Jurkat, Clone E6-1 (cell line): Measurements from ENCODE around the gene FXN.

Source experiments
- DNase-seq: peaks from one replicate; pipeline ENCODE4 v3.0.0-alpha.2; 2011; ENCODE audit warnings: low read depth, low spot score
- H3K4me3 ChIP-seq: 2 replicates; pipeline ENCODE4 v1.5.1; 2011; ENCODE audit warnings: mild to moderate bottlenecking, low read length, control low read depth, moderate library complexity

The FXN gene

DNA sequence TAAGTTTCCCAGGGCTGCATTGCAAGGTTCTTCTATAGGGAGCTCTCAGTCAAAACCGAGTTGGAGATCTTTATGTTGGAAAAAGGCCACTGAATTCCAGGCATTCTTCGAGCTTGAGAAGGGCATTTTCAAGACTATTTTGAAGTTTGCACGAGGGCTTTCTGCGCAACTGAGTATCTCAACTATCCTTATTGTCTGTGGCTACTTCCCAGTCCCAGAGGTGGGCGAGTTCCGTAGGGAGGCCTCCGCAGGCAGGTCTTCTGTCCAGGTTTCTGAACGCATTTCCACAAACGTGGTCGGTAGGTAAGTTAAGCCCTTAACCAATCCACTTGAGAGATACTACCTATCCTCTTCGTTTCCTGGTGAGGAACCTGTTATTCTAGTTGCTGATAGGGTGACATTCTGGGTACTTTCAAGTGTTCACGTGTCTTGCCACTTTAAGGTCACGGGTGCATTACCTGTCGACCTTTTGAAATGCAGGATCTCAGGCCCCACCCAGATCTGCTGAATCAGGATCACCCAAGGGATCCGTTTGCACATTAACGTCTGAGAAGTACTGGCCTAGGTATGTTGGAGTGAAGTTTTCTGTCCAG is 87.1 kb downstream of the FXN start:
- no peak overlapping the region for H3K4me3 ChIP-seq
- DNase-seq: no peak

DNA sequence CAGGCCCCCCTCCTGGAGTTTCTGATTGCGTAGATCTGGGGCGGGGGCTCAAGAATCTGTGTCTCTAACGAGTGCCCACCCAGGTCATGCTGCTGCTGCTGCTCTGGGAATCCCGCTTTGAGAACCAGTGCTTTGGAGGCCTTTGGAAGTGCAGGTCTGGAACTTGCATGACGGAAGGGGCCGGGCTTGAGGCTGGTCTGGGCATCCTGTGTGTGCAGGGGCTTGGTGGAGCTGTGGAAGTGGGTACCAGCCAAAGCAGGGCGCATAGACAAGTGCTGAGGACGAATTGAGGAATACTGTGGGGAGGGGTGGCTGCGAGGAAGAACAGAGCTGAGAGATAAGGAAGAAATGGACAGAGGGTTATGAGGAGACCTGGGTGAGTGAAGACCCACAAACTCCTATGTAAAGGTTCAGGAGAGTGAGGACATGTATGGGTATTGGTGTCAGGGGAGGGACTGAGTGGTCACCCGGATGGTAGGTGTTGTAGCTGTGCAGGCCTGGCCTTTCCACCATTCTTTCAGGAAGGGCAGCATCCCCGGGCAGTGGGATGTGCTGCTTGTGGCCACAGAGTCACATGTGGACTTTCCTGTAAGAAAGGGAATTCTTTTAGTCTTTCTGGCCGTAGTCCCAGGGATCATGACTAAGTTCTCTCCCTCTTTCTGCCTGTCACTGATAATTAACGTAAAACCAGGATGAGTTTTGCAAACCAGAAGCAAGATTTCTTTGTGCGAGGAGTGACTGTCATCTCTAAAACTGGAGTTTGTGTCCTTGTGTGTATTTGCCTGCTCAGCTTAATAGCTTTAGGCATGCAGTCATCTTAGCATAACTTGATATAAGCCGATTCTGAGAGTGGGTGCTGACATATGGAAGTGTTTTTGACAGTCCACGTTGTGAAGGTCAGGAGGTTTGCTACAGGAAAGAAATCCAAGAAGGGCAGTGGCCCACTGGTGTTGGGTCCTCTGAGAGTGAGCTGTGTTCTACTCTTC is 95.2 kb downstream of the FXN start:
- no peak for DNase-seq
- H3K4me3 ChIP-seq: no peak overlapping the region

DNA sequence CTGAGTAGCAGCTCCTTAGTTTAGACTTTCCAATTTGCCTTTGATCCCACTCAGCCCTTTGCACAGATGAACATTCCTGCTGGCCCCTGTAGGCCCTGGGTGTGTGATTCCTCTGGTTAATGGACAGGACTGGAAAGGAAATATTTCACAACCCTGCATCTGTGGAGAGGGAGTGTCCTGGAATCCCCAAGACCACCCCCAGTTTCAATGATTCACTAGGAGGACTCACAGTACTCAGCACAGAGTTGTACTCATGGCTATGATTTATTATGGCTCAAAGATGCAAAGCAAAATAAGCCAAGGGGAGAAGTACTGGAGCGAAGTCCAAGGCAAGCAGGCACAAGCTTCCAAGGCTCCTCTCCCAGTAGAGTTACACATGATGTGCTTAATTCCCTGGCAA is 96.1 kb downstream of the FXN start:
- no peak overlapping the region for H3K4me3 ChIP-seq

DNA sequence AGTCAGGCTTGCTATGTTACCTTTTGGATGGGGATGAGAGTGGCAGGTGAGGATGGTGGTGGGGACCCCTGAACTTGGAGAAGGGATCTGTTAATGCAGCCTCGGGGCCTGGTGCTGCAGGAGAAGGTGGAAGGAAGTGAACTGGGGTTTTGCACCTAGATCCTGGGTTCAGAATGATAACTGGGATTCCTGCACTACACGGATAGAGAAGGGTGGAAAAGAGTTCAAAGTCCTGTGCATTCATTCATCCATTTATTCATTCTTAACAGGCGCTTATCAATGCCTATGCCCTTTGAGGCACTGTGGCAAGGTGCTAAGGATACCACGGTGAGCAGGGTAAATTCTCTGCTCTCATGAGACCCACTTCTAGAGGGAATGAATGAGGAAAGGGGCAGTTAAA is 96.8 kb downstream of the FXN start:
- DNase-seq: no peak
- no peak overlapping the region for H3K4me3 ChIP-seq

More for the DNA sequence above, 96.1 kb downstream of the FXN start:
- no peak for DNase-seq

DNA sequence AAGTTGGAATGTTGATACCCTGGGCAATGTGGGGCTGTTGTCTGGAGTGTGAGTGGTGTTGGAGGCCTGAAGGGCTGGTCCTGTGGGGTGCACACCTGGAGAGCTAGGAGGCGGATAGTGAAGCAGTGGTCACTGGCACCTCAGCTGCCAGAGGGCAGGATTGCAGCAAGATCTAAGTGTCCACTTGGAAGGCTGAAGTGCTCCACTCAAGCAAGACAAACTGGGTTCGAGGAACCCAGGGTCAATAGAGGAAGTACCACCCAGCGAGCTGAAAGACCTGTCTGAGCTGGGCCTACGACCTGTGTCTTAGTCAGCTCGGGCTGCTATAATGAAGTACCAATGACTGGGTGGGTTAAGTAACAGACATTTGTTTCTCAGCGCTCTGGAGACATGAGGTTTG is 98.9 kb downstream of the FXN start:
- no peak for DNase-seq
- no peak overlapping the region for H3K4me3 ChIP-seq

DNA sequence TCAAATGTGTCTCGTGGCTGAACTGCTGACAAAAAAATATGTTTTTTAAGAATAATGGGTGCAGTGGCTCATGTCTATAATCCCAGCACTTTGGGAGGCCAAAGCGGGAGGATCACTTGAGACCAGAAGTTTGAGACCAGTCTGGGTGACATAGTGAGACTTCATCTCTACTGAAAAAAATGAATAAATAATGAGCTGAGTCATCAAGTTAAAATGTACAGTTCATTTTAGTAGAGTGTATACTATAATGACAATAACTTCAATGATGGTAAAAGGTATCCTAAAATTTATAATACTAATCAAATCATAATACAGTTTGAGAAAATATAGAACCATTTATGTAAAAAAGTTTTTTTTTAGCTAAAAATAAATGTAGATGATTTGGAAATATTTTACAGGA is 100.6 kb downstream of the FXN start:
- H3K4me3 ChIP-seq: no peak overlapping the region
- no peak for DNase-seq

DNA sequence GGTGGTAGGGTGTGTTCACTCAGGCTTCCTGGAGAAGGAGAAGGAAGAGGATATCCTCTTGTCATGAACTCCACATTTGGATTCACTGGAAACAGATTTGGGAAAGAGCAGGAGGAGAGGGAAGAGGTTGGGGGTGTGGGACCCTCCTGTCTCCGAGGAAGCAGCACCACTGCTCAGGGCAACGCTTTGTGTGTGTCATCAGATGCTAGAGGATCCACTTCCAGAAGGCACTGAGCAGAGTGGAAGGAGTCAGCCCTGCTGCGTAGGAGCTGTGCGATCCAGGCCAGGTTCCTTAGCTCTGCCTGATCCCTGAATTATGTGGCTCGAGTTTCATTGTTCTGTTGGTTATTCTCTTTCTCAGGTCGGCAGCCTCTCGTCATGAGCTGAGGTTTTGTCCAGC is 101.2 kb downstream of the FXN start:
- DNase-seq: no peak
- H3K4me3 ChIP-seq: no peak overlapping the region

DNA sequence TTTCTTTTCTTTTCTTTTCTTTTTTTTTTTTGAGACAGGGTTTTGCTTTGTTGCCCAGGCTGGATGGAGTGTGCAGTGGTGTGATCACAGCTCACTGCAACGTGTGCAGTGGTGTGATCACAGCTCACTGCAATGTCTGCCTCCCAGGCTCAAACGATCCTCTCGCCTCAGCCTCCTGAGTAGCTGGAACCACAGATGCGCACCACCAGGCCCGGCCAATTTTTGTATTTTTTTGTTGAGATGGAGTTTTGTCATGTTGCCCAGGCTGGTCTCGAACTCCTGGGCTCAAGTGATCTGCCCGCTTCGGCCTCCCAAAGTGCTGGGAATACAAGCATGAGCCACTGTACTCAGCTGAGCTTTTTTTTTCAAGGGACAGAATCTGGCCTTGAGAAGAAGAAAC is 101.8 kb downstream of the FXN start:
- no peak overlapping the region for H3K4me3 ChIP-seq
- no peak for DNase-seq

DNA sequence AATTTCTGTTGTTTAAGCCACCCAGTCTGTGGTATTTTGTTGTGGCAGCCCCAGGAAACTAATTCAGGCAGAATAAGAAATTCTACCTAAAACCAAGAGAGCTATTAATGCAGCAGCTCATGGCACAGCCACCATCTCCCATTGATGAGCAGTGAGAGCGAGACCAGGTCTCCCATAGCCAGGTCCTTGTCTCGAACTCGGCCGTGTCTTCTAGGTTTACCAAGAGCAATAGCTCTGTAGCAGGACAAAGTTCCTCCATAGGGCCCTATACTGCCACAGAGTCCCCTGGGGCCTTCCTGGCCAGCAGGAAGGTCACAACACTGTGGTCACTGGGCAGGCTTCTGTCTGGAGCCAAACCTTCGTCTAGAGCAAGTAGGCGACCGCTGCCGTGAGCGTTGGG is 104.0 kb downstream of the FXN start:
- H3K4me3 ChIP-seq: no peak overlapping the region
- DNase-seq: no peak

DNA sequence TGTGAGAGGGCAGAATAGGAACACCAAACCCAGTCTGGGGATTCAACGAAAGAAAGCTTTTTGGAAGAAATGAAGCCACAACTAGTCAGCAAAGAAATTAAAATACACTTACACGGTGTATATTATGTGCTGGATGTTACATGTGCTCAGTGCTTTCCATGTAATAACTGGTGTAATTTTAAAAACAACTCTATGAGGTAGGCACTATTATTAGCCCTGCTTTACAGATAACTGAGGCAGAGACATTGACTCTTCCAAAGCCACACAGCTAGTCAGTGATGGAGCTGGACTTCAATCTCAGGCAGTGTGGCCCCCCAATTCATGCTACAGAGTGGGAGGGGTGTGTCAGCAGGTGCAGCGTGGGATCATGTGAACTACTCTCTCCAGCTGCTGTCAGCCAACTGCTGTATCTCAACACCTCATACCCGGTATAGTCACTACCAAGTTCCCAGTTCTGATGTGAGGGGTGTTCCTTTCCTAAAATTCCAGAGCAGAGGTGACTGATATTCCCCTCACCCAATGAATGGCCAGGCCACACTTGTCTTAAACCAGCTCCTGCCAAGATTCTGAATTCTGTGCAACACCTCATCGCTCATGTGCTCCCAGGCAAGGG is 104.7 kb downstream of the FXN start:
- no peak overlapping the region for H3K4me3 ChIP-seq
- no peak for DNase-seq

DNA sequence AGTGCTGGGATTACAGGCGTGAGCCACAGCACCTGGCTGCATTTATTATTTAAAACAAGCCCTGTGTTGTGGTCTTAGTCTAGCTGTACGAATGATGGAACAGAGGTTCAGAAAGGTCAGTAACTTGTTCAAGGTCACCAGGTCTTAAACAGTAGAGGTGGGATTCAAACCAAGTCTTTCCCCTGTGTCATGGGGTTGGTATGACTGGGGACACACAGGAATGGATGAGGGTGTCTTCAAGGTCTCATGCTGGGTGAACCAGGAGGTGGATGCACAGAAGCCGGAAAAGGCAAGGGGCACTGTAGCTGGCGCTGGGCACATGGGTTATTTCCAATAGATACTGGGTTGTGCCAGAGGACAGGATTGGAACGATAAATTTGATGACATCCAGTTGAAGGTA is 106.3 kb downstream of the FXN start:
- DNase-seq: no peak
- H3K4me3 ChIP-seq: no peak overlapping the region

DNA sequence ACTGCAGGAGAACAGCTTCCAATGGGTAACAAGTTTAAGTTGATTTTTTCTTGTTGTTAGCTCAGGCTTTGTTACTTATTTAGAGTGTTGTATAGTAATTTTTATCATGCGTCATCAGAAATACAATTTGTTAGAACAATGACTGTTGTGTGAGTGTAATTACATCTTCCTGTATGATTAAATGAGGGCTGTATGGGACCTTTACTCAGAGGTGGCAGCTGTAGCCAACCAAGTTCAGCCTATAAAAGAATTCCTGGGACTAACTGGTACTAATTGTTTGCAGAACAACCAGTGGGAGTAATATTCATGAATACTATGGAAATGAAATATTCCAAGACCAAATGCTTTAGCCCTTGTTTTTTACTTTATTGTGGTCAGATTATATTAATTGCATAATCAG is 107.7 kb downstream of the FXN start:
- no peak for DNase-seq
- H3K4me3 ChIP-seq: no peak overlapping the region

DNA sequence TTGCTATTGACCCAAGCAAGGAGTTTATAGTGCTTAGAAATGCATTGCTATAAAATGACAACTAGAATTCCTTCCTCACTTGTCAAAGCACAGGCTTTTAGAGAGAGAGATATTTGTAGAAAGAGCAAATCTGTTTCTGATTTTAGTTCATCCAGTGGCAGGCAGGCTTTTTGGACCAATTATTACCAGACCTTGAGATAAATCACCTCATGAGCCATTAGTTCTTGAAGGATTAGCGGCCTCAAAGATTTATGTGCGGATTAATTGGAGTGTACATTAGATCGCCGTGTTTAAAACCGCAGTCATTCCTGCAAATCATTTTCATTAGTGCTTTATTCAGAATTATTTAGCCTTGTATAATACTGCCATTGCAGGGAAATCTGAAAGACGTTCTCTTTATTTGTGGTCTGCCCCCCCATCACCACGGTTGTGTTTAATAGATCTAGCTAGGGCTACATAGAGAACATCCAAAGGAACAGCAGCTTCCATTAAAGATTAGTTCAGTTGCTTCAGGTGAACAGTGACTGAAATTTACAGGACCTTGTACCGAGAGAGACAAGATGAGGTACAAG is 109.7 kb downstream of the FXN start:
- no peak overlapping the region for H3K4me3 ChIP-seq
- DNase-seq: no peak

DNA sequence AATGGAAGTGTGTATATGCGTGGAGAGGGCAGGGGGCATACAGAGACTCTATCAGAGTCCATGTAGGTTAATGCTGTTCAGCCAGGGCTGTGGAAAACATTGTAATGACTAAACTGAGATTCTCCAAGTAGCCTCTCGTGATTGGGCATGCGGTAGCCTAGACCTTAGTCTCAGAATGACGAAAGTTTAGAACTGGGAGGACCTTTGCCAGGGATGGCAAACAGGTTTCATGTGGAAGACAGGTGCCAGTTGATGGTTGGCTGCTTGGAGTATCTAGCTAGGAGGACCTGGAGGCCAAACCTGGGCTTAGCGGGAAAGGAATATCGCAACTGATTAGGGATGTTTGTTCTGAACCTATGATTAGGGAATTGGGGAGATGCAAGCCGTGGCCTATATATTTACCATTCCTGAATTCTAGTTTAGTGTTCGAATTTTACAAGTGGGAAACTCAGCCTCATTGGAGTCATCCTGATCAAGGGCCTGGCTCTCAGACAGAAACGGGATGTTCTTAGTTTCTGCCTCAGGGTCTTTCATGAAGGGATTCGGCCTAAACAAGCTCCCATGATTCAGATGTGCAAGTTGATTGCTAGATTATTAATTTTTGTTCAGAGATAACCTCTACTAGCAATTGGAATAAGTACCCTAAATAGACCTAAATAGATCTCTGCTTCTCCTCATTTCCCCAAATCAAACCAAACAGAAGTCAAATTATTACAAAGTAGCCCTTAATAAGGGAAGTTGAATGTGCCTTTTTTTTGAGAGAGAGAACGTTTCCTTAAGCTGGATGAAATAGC is 111.7 kb downstream of the FXN start:
- H3K4me3 ChIP-seq: no peak overlapping the region
- no peak for DNase-seq

DNA sequence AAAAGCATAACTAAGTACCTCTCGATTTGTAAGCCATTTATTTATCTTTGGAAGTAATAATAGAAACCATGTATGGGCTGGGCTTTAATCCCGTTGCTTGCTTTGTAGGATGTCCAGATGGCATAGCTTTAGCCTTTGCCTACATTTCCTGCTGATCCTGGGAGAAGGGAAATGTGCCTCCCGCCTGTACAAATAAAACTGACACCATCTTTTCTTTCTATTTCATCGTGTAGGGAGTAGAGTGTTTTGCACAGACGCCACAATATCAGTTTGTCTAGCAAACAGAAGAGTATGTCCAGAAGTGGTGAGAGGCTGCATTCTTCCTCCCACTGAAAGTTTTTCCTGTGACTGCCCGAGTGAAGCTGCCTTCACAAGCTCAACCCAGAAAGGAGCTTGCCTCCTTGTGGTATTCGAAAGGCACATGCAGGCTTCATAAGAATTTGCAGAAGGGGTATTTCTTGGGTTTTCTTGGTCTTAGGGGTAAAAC is 113.8 kb downstream of the FXN start:
- no peak for DNase-seq
- no peak overlapping the region for H3K4me3 ChIP-seq
